HepG2 (cell line): ENCODE data around the gene GRK6. TPM values are rescaled to one million over a fixed set of nuclear protein-coding genes. Genes with fewer than 3 reads are reported as not detected.

Source experiments
- AGO2 ChIP-seq: fragments of 200-400 bp; formaldehyde crosslinking; optimal IDR thresholded peaks from 2 replicates; pipeline ENCODE3; 2017; ENCODE audit warnings: mild to moderate bottlenecking, low read depth, low read length, moderate library complexity
- ARID4A ChIP-seq: sonication (generic); formaldehyde crosslinking; IDR thresholded peaks from 2 replicates; pipeline ENCODE4 v1.5.0; 2020; ENCODE audit warnings: mild to moderate bottlenecking, missing genetic modification reagents, borderline replicate concordance
- HDAC1 ChIP-seq: sonication (generic); formaldehyde crosslinking; IDR thresholded peaks from 2 replicates; pipeline ENCODE4 v1.5.1; 2020; ENCODE audit warnings: mild to moderate bottlenecking, missing genetic modification reagents
- HNRNPK ChIP-seq: fragments of 200-400 bp; formaldehyde crosslinking; IDR thresholded peaks from 2 replicates; pipeline ENCODE4 v1.6.1; 2018; ENCODE audit warnings: low read length, low read depth, moderate library complexity, mild to moderate bottlenecking; ENCODE audit not compliant: poor library complexity, severe bottlenecking
- MXI1 ChIP-seq: IDR thresholded peaks from 3 replicates; pipeline ENCODE4 v1.6.1; 2012; ENCODE audit warnings: low read depth, low read length, inconsistent platforms, borderline replicate concordance
- NR2F6 ChIP-seq, 2 experiments: IDR thresholded peaks; 2 replicates each; pipeline ENCODE4 v1.6.1; 2016; ENCODE audit warnings: antibody characterized with exemption in 1 of 2, mild to moderate bottlenecking in 1 of 2
- PHF21A ChIP-seq: sonication (generic); formaldehyde crosslinking; IDR thresholded peaks from 2 replicates; pipeline ENCODE4 v1.5.0; 2020; ENCODE audit warnings: mild to moderate bottlenecking, missing genetic modification reagents
- SALL2 ChIP-seq: sonication (generic); formaldehyde crosslinking; IDR thresholded peaks from 2 replicates; pipeline ENCODE4 v1.8.1; 2023; ENCODE audit warnings: mild to moderate bottlenecking, missing genetic modification reagents, inconsistent platforms
- SOX5 ChIP-seq: IDR thresholded peaks from 2 replicates; pipeline ENCODE4 v1.6.1; 2016; ENCODE audit warnings: borderline replicate concordance
- ZBTB14 ChIP-seq: sonication (generic); formaldehyde crosslinking; IDR thresholded peaks from 2 replicates; pipeline ENCODE4 v1.4.0; 2020; ENCODE audit warnings: missing genetic modification reagents
- ZBTB25 ChIP-seq: IDR thresholded peaks from 2 replicates; pipeline ENCODE4 v1.6.1; 2018; ENCODE audit warnings: missing genetic modification reagents
- ZNF563 ChIP-seq: sonication (generic); formaldehyde crosslinking; IDR thresholded peaks from 2 replicates; pipeline ENCODE4 v1.8.0; 2022; ENCODE audit warnings: mild to moderate bottlenecking, moderate library complexity, missing genetic modification reagents
- ZNF703 ChIP-seq: sonication (generic); formaldehyde crosslinking; IDR thresholded peaks from 2 replicates; pipeline ENCODE4 v1.5.1; 2020; ENCODE audit warnings: missing genetic modification reagents, mild to moderate bottlenecking, moderate library complexity, borderline replicate concordance
- ZNF768 ChIP-seq: sonication (generic); formaldehyde crosslinking; IDR thresholded peaks from 2 replicates; pipeline ENCODE4 v1.4.0; 2020; ENCODE audit warnings: missing genetic modification reagents
- ZNF790 ChIP-seq: sonication (generic); formaldehyde crosslinking; IDR thresholded peaks from 2 replicates; pipeline ENCODE4 v1.8.0; 2022; ENCODE audit warnings: missing genetic modification reagents, mild to moderate bottlenecking, borderline replicate concordance
- ZSCAN12 ChIP-seq: sonication (generic); formaldehyde crosslinking; IDR thresholded peaks from 2 replicates; pipeline ENCODE4 v1.9.0; 2021; ENCODE audit warnings: mild to moderate bottlenecking, missing genetic modification reagents
- polyA plus RNA-seq, 8 experiments: library from polyadenylated mRNA; depleted of rRNA in 3 of 8; stranded (reverse) in 7 of 8; unstranded in 1 of 8; fragments of >200 nt; fragmentation: Illumina TruSeq in 4 of 8; extraction: Trizol in 4 of 8; gene quantifications; 2 replicates each; pipeline versions ENCODE4 v1.2.1 to v1.2.3, GENCODE V29; 2011 to 2016; ENCODE audit warnings: low read depth in 4 of 8, missing spikeins in 1 of 8, mixed read lengths in 1 of 8; ENCODE audit not compliant: insufficient read depth in 1 of 8
- total RNA-seq, 5 experiments: library from RNA; depleted of rRNA; stranded (reverse); fragments of >200 nt; fragmentation: Illumina TruSeq; extraction: Trizol; gene quantifications; 2 replicates each; pipeline ENCODE4 v1.2.3, GENCODE V29; 2016; ENCODE audit warnings: low read depth in 1 of 5
- TF ChIP-seq, protein P1 (sequence below): IDR thresholded peaks from 2 replicates; pipeline ENCODE4 v1.6.1; 2016; ENCODE audit warnings: mild to moderate bottlenecking
- TF ChIP-seq, protein P2 (sequence below): fragments of 450-650 bp; IDR thresholded peaks from 2 replicates; pipeline ENCODE4 v1.6.1; 2016

Gene GRK6
- total and polyA plus RNA-seq, 2 of the 13 experiments (the other 11 are each of a cell fraction or from before 2014, with no cell fraction given): 13.2 to 19.9 TPM

- TF ChIP-seq SALL2 (CRISPR knock-in tag): 0 out of 2 replicates have a peak, but pooled peaks have one; percentile 4
- no peak for TF ChIP-seq ZBTB25 (CRISPR knock-in tag)
- TF ChIP-seq ZNF703 (CRISPR knock-in tag): no peak
- TF ChIP-seq ZNF563 (CRISPR knock-in tag): peak; percentile 19; the same call in 1 of the 2 replicates
- TF ChIP-seq, protein P1, sequence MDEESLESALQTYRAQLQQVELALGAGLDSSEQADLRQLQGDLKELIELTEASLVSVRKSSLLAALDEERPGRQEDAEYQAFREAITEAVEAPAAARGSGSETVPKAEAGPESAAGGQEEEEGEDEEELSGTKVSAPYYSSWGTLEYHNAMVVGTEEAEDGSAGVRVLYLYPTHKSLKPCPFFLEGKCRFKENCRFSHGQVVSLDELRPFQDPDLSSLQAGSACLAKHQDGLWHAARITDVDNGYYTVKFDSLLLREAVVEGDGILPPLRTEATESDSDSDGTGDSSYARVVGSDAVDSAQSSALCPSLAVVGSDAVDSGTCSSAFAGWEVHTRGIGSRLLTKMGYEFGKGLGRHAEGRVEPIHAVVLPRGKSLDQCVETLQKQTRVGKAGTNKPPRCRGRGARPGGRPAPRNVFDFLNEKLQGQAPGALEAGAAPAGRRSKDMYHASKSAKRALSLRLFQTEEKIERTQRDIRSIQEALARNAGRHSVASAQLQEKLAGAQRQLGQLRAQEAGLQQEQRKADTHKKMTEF (CRISPR knock-in tag): peak; percentile 67; the same call in 1 of the 2 replicates
- peak; percentile 59; the same call in 1 of the 3 replicates for TF ChIP-seq MXI1
- peak; percentile 10 for TF ChIP-seq AGO2
- peak; percentile 72; the same call in 1 of the 2 replicates for TF ChIP-seq ZSCAN12 (CRISPR knock-in tag)
- peak; percentile 57 for TF ChIP-seq HNRNPK
- TF ChIP-seq, protein P2, sequence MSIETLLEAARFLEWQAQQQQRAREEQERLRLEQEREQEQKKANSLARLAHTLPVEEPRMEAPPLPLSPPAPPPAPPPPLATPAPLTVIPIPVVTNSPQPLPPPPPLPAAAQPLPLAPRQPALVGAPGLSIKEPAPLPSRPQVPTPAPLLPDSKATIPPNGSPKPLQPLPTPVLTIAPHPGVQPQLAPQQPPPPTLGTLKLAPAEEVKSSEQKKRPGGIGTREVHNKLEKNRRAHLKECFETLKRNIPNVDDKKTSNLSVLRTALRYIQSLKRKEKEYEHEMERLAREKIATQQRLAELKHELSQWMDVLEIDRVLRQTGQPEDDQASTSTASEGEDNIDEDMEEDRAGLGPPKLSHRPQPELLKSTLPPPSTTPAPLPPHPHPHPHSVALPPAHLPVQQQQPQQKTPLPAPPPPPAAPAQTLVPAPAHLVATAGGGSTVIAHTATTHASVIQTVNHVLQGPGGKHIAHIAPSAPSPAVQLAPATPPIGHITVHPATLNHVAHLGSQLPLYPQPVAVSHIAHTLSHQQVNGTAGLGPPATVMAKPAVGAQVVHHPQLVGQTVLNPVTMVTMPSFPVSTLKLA: 0 out of 2 replicates have a peak, but pooled peaks have one; percentile 3
- peak; percentile 33; the same call in 1 of the 2 replicates for TF ChIP-seq SOX5 (CRISPR knock-in tag)
- TF ChIP-seq ZBTB14 (CRISPR knock-in tag): peak; percentile 67
- peak; percentile 38 for TF ChIP-seq PHF21A
- TF ChIP-seq ZNF790: peak; percentile 82; the same call in 1 of the 2 replicates
- peak; percentile 63 for TF ChIP-seq HDAC1 (CRISPR knock-in tag)
- TF ChIP-seq NR2F6 (IDR thresholded peaks at IDR 0.05): no peak
- TF ChIP-seq NR2F6 (CRISPR knock-in tag; IDR thresholded peaks at IDR 0.05): 0 out of 2 replicates have a peak, but pooled peaks have one; percentile 8
- TF ChIP-seq ZNF768 (CRISPR knock-in tag): 0 out of 2 replicates have a peak, but pooled peaks have one; percentile 8
- TF ChIP-seq ARID4A (CRISPR knock-in tag): peak; percentile 45; the same call in 1 of the 2 replicates
Observed at GRCh38 chr5:177454397-177455035, 28.0 kb downstream of the GRK6 start (continued).
